Suppressor macrophage treated with lipopolysaccharide for 1 hour (primary cell): ENCODE data around the gene CALHM4.

Source experiments
- DNase-seq, 3 donors: peaks; one replicate each; pipeline ENCODE4 v3.0.0-alpha.2; 2020 to 2022

Gene CALHM4

GRCh38 chr6:116543149-116543548 lies 10.4 kb upstream of the CALHM4 start:
- DNase-seq, result no peak

- no peak for DNase-seq
These were observed 7.9 kb upstream of the CALHM4 start, which contains the start of gene TRAPPC3L for GRCh38 chr6:116545651-116546050. Gene TRAPPC3L (minus strand): TSS chr6:116545684. CDS start chr6:116545514, 170 bp downstream.

GRCh38 chr6:116547358-116547757 lies 6.2 kb upstream of the CALHM4 start:
- DNase-seq, result no peak

DNA sequence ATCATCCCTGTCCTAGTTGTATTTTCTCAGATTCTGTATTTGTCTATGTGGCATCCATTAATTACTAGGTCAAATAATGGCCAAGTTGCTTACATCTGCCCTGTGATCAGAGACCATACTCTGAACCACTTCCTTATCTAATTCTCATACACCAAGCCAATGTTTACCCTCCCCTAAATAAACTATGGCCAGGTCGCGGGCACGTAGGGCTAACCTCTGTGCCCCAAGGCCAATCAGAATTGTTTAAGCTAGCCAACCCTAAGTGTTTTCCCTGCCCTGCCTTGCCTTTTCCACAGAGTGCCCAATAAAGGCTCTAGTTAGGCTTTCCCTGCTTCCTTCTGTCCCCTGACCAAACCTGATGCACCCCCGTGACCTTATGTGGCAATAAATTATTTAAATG lies 2.8 kb upstream of the CALHM4 start:
- DNase-seq, result no peak

DNA sequence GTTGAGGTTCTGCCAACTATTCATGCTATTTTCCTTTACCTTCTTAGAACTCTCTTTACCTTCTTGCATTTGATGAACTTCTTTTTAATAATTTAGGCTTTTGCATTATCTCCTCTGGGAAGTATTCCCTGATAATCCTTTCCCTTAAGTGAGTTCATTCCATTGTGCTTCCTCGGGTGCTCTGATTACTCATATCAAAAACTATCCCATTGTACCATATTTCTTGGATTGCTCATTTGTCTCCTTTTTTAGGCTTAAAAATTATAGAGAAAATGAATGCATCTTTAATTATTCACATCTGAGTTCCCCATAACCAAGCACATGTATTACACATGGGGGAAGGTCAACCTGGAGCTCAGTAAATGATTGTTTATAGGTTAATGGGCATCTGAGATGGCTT lies 2.5 kb downstream of the CALHM4 start:
- DNase-seq, result no peak

GRCh38 chr6:116556814-116557415 lies 3.4 kb downstream of the CALHM4 start:
- DNase-seq, result no peak

- DNase-seq, result no peak
These were observed 4.3 kb downstream of the CALHM4 start for GRCh38 chr6:116557893-116558292.

DNA sequence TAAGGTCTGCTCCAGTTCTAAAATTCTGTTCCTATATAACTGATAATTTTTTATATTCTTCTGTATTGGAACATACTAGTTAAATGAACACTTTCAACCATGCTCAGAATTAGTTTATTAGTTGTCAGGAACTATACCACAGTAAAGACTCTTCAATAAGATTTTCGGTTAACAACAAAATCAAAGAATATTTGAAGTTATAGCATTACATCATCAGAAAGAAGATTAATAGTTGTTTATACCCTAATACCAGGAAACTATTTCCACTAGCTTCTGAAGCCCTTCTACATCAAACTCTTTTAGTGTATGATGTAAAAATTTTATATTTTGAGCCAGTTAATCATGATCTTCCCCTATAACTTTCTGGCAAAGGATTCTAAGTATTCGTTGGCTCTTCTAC lies 6.6 kb downstream of the CALHM4 start:
- no peak for DNase-seq

DNA sequence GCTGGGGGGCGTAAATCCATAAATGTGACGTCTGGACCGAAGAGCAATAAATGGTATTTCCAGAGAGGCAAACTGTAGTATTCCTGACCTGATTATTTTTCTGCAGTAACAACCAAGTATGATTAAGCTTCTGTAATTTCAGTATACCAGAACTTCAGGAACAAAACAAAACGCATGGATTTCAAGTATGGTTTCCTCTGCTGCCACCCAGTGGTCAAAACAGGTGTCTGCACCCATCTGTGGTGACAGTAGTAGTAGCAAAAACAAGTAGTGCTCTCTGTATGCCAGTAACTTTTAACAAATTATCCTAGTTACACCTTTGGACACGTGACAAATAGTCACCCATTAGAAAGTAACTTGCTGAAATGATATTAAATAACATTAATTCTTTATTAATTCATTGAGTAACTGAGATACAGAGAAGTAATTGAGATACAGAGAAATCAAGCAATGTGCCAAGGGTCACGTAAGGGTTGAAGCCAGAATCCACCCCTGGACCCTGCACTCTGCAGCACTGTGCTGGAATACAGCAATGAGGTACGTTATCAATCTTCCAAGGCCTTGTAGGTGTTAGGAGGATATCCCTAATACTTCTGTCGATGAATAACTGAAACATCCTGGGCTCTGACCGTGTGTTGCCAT lies 7.9 kb downstream of the CALHM4 start:
- peak; percentile 79 to 86 (median 81) for DNase-seq

- DNase-seq, result no peak
These were observed 8.5 kb downstream of the CALHM4 start for GRCh38 chr6:116562019-116562403.

DNA sequence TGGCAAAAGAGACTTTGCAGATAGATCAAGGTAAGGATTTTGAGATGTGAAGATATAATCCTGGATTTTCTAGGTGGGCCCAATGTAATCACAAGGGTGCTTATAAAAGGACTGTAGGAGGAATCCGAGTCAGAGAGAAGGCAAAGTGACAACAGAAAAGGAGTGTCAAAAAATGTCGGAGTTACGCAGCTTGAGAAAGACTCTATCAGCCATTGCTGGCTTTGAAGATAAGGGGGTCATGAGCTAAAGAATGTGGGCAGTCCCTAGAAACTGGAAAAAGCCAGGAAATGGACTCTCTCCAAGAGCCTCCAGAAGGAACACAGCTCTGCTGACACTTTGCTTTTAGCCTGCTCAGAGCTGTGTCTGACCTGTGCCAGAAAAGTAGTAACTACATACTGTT lies 9.1 kb downstream of the CALHM4 start:
- DNase-seq, result no peak

DNA sequence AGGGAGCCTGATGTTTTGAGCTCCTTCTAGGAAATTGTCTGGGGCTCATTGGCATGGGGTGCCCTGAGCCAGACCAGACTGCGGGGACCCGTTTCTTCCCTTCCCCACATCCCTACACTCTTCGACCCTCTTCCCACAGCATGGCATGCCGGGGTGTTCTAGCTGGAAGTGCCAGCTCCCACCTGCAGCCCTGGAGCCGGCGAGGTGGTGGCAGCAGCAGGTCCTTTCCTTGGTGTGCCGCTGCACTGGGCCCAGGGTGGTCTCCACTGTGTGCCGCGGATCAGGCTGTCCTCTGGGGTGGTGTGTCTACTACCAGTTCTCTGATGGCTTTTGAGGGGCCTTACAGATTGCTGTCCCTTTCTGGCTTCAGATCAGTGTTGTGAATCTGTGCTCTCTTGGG lies 10.3 kb downstream of the CALHM4 start:
- DNase-seq, result no peak

DNA sequence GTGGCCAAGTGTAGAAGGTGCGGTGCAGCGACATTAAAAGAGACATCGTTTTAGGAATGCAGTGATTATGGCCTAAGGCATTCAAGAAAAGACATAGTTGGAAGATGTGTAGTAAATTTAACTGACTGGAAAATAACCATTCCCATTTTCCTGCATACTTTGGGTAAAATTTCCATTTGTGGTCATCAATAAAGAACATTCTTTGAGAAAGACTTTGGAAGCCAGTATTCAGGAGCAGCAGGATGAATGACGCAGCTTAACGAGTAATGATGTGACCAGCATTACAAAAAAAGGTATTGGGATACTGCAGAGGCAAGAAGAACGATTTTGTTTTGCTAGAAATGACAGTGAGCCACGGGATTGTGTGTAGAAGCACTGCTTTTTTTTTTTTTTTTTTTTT lies 10.8 kb downstream of the CALHM4 start:
- DNase-seq, result no peak

- DNase-seq, result peak in 2 of 3 donors; percentile 2 to 14
These were observed 11.6 kb downstream of the CALHM4 start for GRCh38 chr6:116564921-116565872.

- no peak for DNase-seq
These were observed 14.6 kb downstream of the CALHM4 start for GRCh38 chr6:116568111-116568510.

GRCh38 chr6:116568821-116569755 lies 15.5 kb downstream of the CALHM4 start:
- peak; percentile 6 to 64 (median 57) for DNase-seq

DNA sequence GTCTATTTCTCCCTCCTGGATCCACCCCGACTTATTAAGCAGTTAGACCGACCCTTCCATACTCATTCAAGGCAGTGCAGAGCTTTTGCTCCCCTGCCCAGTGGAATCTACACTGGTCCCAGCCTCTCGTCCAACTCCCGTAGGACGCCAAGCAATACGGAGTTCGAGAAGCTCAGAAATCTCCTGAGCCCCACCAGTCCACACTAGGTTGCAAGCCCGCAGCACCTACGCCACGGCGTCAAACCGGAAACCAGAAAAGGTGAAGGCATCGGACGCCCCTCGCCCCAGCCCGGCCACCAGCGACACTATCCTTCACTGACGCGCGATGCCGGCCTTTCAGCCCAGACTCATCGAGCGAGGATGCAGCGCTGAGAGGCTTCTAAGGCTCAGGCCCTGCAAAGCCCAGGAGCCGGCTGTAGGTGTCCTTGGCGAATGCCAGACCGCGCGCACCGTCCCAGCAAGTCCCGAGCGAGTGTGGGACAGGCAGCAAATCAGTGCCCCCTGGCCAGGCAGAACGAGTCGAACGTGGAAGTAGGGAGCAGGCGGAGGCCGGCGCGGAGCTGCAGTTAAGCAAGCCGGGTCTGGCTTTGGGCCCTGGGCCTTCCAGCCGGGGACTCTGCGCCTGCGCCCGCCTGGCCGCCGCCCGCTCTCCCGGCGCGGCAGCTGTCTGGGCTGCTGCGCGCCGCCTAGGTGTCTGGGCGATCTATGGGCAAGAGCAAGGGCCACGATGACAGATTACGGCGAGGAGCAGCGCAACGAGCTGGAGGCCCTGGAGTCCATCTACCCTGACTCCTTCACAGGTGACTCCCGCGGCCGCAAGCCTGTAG lies 17.5 kb downstream of the CALHM4 start, which contains the start of gene RWDD1:
TSS of gene RWDD1 (plus strand) at position 649 of the 827 bp plus-strand sequence. CDS start at position 728, 79 bp downstream.
- peak; percentile 98 to 99 (median 99) for DNase-seq

GRCh38 chr6:116571683-116572000 lies 18.1 kb downstream of the CALHM4 start:
- no peak for DNase-seq

- DNase-seq, result peak; percentile 36 to 60 (median 54)
These were observed 18.6 kb downstream of the CALHM4 start for GRCh38 chr6:116572162-116572561.

DNA sequence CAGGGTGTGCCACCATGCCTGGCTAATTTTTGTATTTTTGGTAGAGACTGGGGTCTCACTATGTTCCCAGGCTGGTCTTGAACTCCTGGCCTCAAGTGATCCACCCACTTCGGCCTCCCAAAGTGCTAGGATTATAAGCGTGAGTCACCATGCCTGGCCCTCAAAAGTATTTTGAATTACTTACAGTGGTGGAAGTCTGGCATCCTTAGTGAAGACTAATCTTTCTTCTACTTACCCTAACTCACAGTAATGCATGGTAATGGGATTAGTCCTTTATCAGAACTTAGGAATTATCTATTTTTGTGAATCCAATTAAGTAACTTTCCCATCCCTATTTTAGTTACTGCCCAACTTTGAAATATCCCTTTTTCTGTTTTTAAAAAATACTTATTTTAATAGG lies 21.7 kb downstream of the CALHM4 start:
- DNase-seq, result no peak

DNA sequence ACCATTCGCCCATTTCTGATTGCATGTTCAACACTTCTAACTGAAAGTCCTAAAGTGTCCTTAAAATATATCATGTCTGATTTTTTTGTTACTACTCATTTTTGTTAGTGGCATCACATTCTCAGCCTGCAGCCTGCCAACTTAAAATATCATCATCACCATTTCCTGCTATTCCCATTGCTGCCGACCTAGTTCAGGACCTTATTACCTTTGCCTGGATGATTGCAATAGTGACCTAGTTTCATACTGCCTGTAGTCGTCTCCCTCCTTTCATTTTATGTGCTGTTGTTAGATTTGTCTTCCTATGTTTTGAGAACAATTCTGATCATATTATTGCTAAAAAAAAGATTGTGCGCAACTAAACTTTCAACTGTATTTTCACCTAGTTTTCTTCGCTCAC lies 23.9 kb downstream of the CALHM4 start:
- DNase-seq, result no peak

DNA sequence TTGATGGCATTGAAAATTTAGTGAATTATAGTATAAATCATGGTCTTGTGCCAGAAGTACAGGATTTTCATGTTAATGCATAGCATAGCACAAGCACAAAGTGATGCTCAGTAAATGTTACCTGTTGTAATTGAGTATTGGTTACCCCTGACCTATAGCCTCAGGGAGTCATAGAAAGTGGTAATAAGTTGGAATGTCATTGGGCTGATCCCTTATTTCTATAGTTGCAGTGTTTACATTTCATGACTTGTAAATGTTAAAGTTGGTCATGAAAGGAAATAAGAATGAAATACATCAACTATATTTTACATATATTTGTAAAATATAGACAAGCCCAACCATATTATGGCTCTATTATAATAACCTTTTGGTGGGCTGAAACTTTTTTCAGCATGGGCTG lies 24.8 kb downstream of the CALHM4 start:
- no peak for DNase-seq
